ENCODE data around the gene AMHR2.

Gene AMHR2

GRCh38 chr12:53453953-53454640 is 30.4 kb downstream of the AMHR2 start:
- no peak for DNase-seq

DNA sequence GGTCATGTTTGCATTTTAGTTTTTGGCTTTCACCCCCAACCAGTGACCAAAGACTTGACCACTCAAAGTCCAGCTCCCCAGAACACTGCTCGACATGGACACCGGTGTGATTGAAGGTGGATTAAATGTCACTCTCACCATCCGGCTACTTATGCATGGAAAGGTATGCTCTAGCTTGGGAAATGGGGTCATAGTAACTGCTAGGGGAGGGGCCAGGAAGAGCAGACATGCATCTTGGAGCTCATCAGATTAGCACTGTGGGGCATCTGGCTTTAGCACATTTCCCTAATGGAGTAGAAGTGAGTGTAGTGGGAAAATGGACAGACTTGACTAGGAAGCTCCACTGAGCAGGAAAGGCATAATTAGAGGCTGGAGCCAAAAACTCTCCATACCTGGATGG is 31.1 kb downstream of the AMHR2 start:
- DNase-seq: no peak

GRCh38 chr12:53456654-53457366 is 33.2 kb downstream of the AMHR2 start:
- no peak for DNase-seq

DNA sequence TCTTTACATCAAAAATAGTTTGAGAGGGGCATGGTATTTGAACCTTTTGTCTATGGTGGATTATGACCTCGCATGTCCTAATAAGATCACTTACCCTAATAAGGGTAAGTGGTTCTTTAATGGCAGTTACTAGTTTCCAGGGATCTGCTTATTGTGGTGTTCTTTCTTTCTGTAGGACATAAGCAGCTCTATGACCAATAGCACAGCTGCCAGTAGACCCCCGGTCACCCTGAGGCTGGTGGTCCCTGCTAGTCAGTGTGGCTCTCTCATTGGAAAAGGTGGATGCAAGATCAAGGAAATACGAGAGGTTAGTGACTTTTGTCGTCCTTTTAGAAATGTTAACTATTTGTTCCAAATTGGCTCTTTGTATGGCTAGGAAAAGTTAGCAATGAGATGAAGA is 35.4 kb downstream of the AMHR2 start:
- no peak for DNase-seq

DNA sequence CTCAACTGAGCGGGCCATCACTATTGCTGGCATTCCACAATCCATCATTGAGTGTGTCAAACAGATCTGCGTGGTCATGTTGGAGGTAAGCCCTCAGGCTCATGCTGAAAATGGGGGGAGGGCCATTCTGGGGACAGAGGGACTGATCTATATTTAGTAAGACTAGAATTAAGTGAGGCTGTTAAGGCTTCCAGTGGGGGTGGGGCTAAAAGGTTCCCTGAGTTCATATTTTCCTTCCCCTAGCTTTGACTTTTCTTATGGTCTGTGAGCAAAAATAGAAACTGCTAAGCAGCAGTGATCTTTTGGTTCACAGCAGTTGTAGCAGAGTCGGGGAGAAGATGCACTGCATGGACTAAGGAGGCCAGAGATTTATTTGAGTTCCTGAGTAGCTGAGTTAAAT is 37.4 kb downstream of the AMHR2 start:
- no peak for DNase-seq

GRCh38 chr12:53461591-53461990 is 37.9 kb downstream of the AMHR2 start:
- DNase-seq: no peak

DNA sequence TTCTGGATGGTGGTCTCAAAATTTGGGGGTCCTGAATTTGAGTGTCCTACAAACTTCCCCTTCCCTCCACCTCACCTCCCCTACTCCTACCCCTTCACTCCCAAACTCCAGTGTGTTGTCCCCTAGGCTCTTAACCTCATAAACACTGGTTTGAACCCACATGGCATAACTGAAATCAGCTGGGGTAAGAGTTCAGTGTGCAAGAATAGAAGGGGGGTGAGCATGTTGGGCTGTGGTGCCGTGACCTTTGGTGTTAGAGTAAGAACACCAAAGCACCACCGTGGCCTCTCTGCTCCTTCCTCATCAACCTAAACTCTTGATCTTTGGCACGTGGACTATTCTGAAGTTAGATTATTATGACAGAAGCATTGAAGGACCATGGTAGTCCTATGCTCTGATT is 39.3 kb downstream of the AMHR2 start:
- no peak for DNase-seq

DNA sequence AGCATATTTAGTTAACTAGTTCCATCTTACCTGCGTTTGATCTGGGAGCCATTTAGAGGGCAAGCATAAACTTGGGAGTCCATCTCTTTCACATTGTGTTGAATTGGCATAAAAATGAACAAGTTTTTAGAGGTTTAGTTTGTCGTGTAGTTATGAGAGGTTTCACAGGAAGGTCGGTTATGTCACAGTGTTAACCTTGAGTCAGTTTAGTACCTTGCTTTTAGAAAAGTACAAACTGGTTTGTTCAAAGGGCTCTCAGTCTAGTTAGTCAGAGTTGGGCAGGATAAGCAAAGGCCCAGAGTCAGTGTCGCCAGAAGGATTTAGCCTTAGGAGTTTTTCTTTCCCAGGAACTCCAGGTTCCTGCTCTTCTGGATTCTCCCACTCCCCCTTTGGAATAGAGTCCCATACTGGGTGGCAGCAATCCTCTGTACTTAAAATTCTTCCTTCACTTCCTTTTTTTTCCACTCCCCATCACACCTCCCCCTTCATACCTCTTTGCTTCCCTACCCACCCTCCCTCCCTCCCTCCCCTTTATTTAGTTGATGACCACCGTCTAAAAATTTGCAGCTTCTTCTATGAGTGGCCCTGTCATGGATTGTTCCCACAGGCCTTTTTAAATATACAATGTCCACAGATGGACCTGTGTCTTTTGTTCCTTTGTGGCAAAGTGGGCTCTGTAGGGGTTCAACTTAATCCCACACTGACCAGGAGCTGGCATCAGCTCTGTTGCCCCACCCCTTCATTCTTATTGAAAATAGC is 40.3 kb downstream of the AMHR2 start:
- DNase-seq: no peak

DNA sequence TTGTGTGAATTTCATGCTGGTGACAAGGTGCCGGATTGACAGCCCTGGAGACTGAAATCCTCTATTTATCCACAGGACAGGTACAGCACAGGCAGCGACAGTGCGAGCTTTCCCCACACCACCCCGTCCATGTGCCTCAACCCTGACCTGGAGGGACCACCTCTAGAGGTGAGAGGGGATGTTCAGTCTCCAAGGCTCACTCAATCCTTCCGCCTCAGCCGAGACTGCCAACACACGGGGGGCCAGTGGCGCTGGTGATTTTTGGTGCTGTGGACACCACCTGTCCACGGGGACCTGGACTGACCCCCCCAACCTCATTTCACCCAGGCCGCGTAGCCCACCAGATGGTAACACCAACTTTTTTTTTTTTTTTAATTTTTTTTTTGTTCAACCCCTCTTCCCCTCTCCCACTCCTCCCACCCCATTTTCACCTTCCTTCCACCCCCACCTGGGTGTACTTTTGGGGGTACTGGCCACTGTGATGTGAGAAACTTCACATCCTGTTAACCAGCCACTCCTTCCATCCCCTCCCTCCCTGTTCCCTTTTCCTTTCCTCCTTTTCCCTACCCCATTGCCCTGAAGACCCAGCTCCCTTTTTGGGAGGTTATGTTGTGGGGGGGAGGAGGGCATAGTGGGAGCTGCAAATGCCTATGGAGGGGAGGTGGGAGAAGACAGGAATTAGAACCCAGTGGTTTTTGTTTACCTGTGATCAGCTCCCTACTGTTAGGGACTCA is 41.2 kb downstream of the AMHR2 start:
- no peak for DNase-seq

GRCh38 chr12:53465679-53466078 is 42.0 kb downstream of the AMHR2 start:
- no peak for DNase-seq

GRCh38 chr12:53466640-53467039 is 43.0 kb downstream of the AMHR2 start:
- no peak for DNase-seq

GRCh38 chr12:53467082-53467481 is 43.4 kb downstream of the AMHR2 start:
- no peak for DNase-seq

- no peak for DNase-seq
These were observed 44.2 kb downstream of the AMHR2 start for GRCh38 chr12:53467880-53468279.

DNA sequence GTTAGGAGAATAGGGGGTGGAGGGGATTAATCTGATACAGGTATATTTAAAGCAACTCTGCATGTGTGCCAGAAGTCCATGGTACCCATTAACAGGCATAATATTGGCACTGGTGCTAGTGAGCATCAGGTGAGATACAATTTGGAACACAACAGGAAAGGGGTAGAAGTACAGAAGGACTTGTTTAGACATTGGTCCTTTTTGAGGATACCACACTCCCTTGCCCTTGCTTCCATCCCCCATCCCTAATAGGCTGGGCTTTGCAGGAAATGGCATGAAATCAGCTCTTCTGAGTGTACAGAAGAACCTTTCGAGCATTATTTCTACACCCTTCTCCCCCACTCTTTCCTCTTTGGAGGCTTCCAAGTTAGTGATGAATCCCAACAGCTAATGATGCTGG is 44.6 kb downstream of the AMHR2 start:
- DNase-seq: no peak

DNA sequence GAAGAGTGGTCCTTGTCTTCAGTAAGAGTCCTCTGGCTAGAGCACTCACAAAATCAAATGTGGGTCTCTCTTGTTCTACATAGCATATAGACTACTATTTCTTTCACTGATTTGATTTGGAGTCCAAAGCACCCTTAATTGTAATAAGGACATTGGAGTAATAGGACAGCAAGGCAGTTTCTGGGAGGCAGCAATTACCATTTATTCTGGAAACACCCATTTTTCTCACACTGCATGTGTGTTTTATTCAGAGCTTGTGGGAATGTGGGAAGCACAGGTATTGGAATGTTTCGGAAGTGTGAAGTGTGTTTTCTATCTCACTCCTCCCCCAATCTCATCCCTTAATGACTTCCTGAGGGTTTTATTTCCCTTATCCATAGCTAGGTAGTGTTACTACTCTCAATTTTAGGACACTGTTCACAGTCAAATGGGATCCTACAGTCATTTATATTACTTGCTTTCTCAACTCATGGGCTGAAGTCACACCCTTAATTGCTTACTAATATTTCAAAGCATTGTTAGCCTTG is 48.5 kb downstream of the AMHR2 start:
- no peak for DNase-seq

DNA sequence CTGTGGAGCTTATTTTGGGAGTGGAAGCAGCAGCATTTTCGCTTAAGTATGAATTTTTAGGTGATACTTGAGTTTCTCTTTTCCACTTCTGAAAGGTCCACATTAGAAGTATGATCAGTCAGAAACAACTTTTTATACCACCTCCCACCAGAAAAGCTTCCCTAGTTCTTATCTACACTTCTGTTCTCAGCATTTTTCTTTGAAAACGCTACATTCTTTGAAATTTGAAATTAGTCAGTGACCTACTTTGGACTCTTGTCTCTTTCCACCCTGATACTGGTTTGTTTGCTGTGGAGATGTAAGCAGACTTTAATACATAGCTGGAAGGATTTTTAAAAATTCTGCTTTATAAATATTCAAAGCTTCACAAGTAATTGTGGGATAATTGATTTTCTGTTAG is 50.4 kb downstream of the AMHR2 start:
- no peak for DNase-seq

- no peak for DNase-seq
These were observed 51.2 kb downstream of the AMHR2 start for GRCh38 chr12:53474819-53475218.

DNA sequence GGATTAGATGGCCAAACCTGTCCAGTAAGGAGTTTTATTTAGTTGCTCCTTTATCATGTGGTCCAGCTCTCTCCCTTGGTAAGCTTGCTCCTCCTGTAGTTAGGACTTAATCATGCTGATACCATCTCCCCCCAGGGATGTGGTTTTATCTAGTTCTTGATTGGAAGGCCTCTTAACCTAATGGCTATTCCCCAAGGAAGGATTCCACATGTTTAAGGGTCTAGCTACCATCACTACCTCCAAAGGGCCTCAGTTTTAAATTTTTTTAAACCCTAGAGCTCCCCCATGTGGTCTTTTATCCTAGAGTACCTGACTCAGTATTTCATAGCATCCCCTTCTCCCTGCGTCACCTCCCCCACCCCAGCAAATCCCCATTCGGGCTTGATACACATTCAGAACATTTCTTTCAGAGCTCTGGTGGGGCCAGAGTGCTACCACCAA is 53.1 kb downstream of the AMHR2 start:
- DNase-seq: no peak

GRCh38 chr12:53478865-53479264 is 55.2 kb downstream of the AMHR2 start:
- no peak for DNase-seq

DNA sequence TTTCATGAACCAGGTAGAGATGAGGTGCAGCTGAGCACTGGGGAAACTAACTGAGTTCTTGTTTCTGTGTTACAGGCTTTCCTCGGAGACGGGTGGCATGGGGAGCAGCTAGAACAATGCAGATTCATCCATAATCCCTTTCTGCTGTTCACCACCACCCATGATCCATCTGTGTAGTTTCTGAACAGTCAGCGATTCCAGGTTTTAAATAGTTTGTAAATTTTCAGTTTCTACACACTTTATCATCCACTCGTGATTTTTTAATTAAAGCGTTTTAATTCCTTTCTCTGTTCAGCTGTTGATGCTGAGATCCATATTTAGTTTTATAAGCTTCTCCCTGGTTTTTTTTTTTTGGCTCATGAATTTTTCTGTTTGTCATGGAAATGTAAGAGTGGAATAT is 55.7 kb downstream of the AMHR2 start:
- no peak for DNase-seq

DNA sequence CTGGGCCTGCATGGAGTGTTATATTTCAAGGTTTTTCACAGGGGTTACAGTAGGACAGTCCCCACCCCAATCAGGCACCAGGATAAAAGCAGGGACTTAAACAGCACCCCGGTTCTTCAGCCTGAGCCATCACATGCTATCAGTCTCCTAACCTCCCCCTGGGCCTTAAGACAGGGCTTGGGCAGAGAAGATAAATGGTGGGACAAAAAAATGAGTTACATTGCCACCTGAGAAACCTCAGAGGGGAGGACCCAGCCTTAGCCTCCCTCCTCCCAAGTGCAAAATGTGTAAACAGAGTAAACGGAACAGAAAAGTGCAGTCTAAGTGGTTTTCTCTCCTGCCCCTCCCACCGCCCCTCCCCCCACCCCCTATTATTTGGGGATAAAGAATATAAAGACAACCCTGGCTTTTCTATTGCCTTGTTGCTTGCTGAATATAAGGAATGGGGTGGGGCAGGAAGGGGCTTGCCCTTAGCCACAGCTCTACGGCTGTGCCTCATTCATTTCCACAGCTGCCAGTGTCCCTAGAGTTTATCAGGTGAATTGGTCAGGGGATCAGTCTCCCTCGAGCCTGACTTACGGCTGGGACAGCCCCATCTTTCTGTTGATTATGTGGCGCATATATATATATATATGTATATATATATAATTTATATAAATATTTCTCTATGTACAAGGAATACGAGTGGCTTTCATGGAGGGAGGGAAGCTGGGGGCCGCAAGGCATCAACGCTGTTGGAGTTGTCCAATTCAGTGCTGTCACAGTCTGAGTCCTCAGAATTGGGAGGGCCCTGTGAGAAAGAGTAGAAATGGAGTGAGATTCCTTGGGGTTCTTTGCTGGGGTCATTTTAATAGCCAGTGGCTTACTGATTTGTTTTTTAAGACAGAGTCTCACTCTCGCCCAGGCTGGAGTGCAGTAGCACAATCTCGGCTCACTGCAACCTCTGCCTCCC is 57.1 kb downstream of the AMHR2 start:
- no peak for DNase-seq
